G401.6 (cell line): ENCODE results near the gene NR4A3.

ENCODE experiments used
- FAIRE-seq: peaks from 2 replicates; lab custom pipeline; 2012; peaks lifted over from hg19 to GRCh38; lab: Jason Lieb, UNC

NR4A3 gene

GRCh38 chr9:99878651-99879050 lies 57.0 kb downstream of the NR4A3 start:
- FAIRE-seq, result no peak

GRCh38 chr9:99881769-99882168 lies 60.1 kb downstream of the NR4A3 start:
- no peak for FAIRE-seq

DNA sequence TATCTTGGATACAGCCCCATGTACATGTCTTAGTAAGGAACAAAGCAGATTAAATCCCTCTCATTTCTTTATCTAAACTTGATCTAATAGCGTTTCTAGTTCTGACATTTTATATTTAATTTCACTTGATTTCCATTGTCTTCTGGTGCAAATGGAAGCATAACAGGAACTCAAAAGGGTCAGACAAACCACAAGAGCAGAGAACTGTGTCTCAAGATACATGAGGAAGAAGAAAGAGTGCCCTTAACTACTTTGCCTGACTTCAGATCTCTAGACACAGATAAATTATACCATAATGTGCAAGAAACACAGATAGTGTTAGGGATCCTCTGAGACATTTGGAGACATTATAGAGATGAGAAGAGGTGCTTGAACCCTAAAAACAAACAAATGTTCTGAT lies 64.1 kb downstream of the NR4A3 start:
- FAIRE-seq, result no peak

GRCh38 chr9:99889120-99889519 lies 67.4 kb downstream of the NR4A3 start:
- FAIRE-seq, result no peak

DNA sequence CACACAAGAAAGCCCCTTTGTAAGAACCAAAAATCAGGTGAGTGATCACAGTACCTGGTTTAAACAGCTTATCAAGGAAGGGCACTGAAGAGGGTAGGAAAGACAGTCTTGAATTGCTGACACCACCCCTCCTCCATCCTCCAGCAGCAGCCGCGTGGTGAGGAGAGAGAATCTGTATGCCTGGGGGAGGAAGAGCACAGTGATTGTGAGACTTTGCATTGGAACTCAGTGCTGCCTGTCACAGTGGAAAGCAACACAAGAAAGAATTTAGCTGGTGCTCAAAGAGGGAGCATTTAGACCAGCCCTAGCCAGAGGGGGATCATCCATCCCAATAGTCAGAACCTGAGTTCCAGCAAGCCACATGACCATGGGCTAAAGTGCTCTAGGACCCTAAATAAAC lies 73.1 kb downstream of the NR4A3 start:
- no peak for FAIRE-seq

GRCh38 chr9:99895510-99895909 lies 73.8 kb downstream of the NR4A3 start:
- no peak for FAIRE-seq

GRCh38 chr9:99896119-99896518 lies 74.4 kb downstream of the NR4A3 start:
- FAIRE-seq, result no peak

DNA sequence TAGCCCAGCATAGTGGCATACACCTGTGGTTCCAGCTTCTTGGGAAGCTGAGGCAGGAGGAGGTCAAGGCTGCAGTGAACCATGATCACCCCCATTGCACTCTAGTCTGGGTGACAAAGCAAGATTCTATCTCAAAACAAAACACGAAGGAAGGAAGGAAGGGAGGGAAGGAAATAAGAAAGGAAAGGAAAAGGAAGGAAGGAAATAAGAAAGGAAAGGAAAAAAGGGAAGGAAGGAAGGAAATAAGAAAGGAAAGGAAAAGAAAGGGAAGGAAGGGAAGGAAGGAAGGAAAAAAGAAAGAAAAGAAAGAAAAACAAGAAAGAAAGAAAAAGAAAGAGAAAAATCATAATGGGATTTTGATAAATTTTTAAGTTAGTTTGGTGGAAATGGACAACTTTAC lies 81.7 kb downstream of the NR4A3 start:
- FAIRE-seq, result no peak

DNA sequence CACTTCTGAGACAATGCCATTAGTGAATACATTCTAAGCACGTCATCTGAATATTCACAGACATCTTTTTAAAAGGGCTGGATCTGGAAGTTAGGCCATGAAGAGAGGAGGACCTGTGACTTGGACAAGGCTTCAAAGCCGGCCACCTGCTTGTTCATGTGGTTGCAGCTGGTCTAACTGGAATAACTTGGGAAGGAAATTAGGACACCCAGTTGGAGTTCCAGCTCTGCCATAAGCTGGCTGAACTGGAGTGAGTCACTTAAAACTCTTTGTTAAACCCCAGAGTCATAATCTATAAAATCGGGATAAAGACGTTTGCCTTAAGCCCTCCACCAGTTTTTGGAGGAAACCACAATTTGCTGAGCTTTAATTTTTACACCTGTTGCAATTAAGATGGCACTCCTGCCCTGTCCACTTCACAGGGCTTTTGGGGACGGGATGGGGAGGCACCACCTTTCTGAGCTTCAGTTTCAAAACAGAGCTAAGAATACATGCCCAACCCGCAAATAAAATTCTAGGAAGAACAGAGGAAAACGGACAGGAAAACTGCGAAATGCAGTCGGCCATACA lies 84.2 kb downstream of the NR4A3 start:
- FAIRE-seq, result no peak

- FAIRE-seq, result no peak
Measured at GRCh38 chr9:99906403-99907207, 84.9 kb downstream of the NR4A3 start, which contains the start of gene STX17. STX17 (plus strand) TSS chr9:99906654; CDS start chr9:99915240, 8,586 bp downstream.

- no peak for FAIRE-seq
Measured at GRCh38 chr9:99907208-99907532, 85.5 kb downstream of the NR4A3 start.

DNA sequence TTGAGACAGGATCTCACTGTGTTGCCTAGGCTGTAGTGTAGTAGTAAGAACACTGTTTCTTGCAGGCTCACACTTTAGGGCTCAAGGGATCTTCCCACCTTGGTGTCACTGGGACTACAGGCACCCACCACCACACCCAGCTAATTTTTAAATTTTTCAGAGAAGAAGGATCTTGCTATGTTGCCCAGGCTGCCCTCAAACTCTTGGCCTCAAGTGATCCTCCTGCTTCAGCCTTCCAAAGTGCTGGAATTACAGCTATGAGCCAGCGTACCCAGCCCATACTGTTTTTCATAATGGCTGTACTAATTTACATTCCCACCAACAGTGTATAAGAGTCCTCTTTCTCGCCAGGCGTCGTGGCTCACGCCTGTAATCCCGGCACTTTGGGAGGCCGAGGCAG lies 89.9 kb downstream of the NR4A3 start:
- no peak for FAIRE-seq
